Stimulated activated CD4-positive, alpha-beta T cell treated with anti-CD3 and anti-CD28 coated beads, Interleukin-15, amount 100 ng/mL, for 24 hours (primary cell): Measurements from ENCODE around the gene MRPL20.
"Not testable (repeated sequence)": the region's sequence is repeated elsewhere in the genome, so short reads cannot be mapped to it uniquely, and the experiment has no call there.

ENCODE experiments used
- DNase-seq: peaks from one replicate; pipeline ENCODE4 v3.0.0-alpha.2; 2020

The MRPL20 gene

DNA sequence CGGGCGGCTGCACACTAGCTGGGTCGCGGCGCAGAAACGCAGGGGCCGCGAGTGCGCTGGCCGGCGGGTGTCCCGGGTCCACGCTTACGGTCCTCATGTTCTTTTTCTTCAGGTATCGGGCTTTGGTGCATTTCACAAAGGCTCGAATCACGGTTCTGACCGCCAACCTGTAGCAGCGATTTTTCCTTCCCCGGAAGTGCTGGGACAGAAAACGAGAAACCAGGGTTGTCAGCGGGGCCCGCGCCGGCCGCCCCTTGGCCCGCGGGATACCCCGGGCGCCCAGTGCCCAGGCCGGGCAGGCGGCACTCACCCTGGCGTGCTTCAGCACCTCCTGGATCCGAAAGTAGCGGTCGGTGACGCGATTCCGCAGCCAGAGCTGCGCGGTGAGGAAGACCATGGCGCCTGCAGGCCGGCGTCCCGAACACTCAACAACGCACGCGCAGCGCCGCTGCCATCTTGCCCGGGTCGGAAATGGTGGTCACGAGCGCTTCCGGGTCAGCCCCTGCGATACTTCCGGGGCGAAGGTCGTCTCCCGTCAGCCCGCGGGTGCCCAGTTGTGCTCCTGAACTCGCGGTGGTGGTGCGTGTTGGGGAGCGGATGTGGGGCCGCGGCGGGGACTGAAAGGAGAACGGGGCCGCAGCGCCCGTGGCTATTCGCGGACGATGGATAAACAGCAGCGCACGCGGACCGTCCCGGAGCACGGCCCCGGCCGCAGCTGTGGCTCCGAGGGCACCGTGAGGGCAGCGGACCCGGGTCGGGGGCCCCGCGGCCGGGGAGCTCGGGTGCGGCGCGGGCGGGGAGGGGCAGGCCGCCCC, at the start of gene MRPL20:
MRPL20 (minus strand) TSS at position 473 of the 815 bp plus-strand sequence; CDS start at position 397, 76 bp downstream.
- DNase-seq = peak; percentile 97

DNA sequence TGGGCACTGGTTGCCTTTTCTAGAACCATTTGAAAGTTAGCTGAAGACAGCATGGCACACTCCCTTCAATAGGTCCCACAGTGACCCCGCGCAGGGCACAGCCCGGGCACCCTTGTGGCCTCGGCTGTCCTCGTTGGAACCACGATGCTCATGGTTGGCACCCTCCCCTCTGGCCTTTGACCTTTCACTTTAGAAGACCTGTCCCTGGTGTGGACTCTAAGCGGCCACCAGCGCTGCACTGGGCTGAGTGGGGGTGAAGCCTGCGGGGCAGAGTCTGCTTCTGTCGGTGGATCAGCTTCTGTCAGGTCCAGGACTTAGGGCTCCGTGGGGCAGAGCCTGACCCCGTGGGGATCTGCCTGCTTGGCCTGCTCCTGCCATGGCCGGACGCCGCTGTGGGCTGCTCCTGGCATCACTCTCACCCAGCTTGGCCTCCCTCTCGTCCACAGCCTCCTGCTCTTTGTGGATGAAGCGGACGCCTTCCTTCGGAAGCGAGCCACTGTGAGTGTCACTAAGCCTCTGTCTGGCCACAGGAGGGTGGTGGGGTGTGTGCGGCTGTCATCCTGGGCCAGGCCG, 49.7 kb upstream of the MRPL20 start:
- not testable (repeated sequence) for DNase-seq

DNA sequence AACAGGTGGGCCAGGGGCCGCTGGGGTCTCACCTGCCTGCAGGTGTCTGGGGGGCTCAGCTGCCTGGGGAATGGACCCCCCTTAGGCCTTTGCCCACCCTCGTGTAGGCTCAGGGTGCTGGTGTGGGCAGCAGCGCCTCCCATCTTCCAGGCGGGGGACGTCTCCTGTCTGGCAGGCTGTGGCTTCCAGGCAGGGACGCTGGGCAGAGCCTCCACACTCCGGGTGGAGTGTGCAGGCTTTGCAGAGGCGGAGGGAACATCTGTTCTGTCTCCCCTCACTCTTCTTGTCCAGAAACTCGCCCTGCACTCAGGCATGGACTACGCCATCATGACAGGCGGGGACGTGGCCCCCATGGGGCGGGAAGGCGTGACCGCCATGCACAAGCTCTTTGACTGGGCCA, 48.8 kb upstream of the MRPL20 start:
- not testable (repeated sequence) for DNase-seq

DNA sequence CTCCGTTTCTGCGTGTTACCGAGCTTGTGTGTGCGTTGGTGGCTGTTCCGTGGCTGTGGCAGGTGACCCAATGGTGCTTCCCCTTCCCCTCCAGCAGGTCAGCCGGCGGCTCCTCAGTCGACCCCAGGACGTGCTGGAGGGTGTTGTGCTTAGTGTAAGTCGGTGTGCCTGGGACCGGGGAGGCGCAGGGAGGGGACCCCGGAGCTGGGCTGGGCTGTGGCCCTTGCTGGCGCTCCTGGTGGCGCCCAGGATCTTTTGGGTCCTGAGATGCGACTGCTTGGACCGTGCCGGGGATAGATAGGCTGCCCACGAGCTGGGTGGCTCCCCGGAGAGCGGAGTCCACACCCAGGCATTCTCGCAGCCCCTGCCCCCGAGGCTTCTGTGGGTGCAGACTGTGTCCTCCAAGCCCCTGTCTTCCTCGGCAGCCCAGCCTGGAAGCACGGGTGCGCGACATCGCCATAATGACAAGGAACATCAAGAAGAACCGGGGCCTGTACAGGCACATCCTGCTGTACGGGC, 48.3 kb upstream of the MRPL20 start:
- DNase-seq = no peak

DNA sequence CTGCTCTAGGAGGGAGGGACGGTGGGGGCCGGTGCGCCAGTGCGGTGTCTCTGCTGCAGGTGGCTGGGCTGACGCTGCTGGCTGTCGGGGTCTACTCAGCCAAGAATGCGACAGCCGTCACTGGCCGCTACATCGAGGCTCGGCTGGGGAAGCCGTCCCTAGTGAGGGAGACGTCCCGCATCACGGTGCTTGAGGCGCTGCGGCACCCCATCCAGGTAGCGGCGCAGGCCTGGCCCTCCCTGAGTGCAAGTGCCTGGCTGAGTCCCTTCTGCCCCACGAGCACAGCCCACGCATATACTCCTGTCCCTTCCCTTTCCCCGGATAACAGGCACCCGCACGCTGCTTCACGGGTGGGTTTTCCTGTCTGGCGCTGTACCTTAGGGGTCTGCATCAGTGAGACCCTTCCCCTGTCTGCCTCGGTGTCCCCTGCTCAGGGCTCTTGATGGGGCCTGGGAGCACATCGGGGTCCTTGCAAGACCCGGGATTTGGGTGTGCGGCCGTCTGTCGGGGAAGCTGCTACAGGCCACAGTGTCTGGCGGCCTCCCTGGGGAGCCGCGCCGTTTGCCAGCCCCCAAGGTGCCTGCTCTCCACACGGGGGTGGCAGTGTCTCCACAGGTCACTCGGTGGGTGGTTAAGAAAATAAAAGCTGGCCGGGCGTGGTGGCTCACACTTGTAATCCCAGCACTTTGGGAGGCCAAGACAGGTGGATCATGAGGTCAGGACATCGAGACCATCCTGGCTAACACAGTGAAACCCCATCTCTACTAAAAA, 47.4 kb upstream of the MRPL20 start:
- not testable (repeated sequence) for DNase-seq

DNA sequence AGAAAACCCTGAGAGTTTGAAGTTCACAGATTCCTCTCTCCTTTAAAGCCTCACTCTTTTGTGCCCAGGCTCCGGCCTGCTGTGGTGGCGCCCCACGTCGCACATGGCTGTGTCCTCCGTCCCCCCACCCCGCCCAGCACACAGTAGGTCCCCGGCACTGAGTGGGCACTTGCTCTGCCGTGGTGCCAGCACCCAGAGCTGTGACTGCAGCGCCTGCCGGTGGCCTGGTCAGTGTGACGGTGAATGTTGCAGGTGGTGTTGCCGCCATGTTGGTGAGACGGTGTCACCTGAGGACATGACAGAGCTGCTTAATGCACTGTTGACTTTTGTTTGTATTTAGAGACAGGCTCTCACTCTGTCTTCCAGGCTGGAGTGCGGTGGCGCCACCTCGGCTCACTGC, 45.8 kb upstream of the MRPL20 start:
- no peak for DNase-seq

DNA sequence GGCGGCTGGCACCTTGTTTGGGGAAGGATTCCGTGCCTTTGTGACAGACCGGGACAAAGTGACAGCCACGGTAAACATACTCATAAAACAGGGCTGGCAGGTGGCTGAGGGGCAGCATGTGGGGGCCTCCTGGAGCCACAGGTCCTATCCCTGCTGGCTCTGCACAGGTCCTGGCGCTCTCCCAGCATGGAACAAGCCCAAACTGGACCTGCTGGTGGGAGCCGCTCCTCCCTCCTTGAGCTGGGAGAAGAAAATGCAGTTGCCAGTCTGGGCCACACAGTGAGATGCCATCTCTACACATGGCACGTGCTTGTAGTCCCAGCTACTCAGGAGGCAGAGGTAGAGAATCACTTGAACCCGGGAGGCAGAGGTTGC, 45.3 kb upstream of the MRPL20 start:
- DNase-seq = not testable (repeated sequence)

DNA sequence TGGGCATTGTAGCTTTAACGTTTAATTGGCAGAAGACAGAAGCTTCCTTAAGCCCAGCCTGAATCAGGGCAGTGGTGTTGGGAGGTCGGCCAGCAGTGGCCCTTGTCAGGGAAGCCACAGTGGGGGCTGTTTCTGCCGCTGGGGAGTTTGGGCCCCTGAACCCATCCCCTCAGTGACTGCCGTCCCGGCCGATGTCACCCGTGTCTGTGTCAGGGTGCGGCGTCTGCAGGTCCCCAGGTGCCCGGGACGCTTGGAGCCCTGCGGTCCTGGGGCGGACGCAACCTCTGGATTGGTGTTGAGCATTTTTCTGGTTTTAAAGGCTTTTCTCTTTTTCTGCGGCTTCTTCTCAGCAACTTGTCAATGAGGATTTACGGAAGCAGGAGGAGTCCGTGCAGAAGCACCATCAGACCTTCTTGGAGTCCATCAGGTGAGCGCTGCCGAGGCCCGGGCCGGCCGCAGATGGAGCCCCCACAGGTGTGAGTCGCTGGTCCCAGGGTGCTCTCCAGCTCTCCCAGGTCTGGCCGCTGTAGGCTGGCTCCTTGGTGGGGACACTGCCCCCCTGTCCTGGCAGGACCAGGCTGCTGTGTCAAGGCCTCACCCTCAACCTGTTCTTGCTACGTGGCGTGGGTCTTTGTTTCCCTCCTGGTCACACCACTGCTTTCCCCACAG, 44.7 kb upstream of the MRPL20 start:
- DNase-seq = no peak

DNA sequence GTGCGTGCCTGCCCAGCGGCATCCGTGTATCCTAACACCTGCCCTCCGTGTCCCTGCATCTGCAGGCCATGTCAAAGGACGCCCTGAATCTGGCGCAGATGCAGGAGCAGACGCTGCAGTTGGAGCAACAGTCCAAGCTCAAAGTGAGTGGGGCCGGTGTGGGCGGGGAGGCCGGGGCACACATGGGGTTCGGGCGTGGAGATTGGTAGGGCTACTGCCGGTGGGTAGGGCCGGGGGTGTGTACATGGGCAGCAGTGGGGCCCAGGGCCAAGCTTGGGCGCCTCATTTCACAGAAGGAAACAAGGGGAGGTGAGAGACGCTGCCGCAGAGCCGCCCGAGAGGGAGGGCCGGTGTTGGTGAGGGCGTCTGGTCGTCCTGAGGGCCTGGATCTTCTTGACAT, 43.5 kb upstream of the MRPL20 start:
- DNase-seq = not testable (repeated sequence)

DNA sequence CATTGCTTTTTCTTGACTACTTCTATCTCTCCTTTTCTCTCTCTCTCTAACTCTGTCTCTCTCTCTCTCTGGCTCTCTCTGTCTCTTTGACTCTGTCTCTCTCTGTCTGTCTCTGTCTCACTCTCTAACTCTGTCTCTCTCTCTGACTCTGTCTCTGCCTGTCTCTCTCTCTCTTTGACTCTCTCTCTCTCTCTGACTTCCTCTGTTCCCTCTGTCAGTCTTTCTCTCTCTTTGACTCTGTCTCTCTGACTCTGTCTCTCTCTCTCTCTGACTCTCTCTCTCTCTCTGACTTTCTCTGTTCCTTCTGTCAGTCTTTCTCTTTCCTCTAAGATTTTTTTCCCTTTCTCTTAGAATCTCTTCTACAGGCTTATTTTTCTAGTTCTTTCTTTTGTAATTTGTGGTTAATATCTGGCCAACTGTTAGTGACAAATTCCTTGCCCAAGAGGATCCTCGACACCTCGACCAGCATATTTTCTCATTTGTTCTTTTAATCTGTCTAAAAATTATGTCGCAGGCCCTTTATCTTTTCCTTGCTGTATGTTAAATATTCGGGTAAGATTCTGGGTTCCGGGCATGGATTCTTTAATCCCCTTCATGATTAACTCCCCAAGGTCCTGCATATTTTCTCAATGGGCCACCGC, 42.1 kb upstream of the MRPL20 start, which contains the start of gene ATAD3C:
ATAD3C (plus strand) TSS at position 591 of the 641 bp plus-strand sequence. CDS start 995 bp downstream, outside the sequence.
- DNase-seq = no peak

DNA sequence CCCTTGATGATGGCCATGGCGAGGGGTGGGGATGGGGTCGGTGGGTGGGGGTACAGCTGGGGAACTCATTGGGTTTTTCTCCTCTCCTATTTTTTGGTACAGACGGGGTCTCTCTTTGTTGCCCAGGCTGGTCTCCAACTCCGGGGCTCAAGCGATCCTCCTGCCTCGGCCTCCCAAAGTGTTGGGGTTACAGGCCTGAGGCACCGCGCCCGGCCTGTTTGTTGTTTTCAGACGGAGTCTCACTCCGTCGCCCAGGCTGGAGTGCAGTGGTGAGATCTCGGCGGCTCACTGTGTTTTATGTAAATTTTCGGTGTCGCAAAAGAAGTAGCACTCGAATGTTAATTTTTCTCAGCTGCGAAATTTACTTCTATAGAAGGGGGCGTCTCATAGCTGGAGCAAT, 39.5 kb upstream of the MRPL20 start:
- not testable (repeated sequence) for DNase-seq

DNA sequence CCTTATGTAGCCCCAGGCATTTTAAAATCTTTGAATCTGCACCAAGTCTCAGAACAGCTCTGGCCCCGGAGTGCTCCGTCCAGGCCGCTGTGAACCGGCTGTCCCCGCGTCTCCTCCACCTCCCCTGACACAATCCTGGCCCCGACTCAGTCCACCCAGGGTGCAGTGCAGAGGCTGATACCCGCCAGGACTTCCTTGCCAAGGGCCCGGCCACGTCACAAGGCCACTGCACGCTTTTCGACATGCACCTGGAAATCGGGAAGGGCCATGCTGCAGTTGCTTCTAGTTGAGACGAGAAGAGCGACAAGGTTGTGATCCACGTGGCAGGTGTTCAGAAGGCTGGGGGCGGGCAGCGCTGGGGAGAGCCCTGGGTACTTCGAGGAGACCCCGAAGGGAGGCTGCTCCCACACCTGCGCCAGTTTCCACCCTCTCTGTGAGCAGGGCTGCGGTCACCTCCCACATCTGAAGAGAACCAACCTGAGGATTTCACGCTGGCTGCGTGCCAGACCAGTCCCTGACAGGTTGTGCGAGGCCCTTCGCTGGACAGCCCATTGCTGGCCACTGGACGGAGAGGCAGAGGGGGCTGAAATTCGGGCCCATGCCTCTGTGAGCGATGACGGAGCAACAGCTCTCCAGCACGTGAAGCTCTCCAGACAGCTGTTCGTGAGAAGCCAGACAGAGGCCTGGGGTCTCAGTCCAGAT, 35.1 kb upstream of the MRPL20 start:
- no peak for DNase-seq

DNA sequence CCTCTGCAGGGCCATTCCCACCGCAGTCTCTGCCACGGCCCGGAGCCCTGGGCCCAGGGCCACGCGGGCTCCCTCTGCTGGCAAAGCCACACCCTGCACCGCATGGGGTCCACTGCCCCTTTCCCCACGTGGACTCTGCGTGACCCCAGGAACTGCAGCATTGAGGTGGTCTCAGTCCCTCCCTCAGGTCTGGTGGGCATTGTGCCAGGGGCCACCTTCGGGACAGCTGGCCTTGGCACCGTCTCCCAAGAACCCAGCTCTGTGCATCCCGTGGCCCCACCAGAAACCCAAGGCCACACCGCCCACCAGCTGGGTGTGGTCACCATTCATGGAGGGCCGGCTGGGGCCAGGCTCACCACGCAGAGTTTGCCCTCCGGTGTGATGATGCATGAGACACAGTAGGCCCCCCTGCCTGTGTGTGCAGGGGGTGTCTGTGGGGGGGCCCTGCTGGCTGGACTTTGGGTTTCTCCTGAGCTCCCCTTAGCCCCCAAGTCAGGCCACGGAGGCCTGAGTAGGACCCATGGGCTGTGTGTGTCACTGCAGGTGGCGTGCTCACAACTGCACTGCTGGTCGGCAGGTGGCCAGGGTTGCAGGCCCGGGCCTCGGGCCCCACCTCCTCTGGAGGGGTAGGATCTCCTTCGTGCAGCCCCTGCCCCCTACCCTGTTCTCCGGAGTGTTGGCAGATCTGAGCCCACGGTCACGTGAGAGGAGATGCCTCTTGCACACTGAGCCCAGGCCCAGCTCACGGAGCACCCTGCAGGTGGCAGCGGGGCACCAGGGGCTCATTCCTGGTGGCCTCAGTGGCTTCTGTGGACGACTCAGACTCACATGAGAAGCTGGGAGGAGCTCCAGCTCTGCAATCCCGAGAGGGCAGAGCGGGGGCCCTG, 34.2 kb upstream of the MRPL20 start:
- peak; percentile 77 for DNase-seq

DNA sequence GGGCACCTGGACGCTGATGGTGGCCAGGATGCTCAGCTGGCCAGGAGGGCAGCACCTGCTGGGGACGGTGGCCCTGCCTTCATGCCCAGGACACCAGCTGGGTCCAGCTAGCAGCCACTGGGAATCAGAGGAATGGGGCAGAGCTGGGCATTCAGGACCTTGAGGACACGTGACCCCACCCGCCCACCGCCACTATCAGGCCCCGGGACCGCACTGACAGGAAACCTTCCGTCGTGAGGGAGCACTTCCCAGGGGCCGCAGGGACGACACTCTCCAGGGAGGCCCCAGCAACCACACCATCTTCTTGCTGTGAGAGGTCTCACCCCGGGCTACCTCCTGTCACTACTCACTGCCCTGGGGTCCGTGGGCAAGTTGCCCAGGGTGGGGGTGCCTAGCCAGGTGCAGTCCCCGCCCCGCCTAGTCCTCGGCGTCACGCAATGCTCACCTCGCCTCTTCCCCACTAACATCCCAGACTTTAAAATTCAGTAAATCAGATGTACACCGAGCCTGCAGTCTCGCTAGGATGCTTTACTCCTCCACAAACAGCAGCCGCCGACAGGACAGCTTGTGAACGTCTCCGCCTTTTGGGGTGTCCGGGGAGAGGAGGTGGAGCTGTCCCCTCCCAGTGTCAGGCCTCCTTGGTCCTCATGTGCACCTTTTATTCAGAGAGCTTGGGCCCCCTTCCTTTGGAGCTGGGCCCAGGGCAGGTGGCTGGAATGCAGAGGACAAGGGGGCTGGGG, 33.3 kb upstream of the MRPL20 start:
- no peak for DNase-seq

DNA sequence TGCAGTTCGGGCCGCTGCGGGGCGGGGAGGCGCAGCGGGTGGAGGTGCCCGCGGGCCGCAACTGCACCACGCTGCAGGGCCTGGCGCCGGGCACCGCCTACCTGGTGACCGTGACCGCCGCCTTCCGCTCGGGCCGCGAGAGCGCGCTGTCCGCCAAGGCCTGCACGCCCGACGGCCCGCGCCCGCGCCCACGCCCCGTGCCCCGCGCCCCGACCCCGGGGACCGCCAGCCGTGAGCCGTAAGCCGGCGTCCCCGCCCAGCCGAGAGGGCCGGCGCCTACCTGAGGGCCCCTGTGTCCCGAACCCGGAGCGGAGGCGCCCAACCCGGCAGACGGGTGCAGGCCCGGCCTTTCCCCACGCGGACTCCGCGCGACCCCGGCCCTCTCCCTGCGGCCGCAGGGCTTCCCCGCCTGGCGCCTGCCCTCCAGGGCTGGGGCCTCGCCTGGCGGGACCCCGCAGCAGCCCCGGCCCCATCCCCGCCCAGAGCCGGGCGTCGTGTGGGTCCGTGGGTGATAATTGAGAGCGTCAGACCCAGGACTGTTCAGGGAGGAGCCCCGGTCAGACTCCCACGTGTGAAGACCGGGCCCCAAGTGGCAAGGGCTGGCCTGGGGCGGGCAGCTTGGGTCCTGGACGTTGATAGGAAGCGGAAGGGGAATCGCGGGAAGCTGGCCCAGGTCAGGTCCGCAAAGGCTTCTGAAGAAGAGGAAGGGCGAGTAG, 32.6 kb upstream of the MRPL20 start:
- no peak for DNase-seq

DNA sequence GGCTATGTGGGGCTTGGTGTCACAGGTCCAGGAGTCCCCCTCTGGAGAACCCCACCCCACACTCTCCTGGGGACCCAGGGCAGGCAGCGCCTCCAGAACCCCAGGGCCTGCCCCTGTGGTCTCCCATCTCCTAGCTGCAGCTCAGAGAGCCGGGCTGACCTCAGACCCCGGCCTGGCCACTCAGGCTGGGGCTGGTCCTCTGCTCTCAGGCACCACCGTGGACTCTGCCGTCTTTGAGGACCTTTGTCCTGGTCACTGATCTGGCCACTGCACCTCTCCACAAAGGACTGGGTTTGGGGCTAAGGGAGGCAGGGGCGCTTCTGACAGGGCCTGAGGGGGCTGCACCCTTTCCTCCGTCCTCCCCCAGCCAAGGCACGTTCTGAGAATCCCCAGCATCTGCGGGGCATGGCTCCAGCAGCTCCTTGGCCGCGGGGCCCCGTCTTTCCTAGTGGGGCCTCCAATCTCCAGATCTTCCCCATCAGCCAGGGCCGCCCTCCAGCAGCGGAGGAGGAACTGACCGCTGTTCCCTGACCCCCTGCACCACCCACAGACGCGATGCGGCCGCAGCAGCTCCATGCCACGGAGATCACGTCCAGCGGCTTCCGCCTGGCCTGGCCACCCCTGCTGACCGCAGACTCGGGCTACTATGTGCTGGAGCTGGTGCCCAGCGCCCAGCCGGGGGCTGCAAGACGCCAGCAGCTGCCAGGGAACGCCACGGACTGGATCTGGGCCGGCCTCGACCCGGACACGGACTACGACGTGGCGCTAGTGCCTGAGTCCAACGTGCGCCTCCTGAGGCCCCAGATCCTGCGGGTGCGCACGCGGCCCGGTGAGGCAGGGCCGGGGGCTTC, 31.7 kb upstream of the MRPL20 start:
- DNase-seq = no peak

DNA sequence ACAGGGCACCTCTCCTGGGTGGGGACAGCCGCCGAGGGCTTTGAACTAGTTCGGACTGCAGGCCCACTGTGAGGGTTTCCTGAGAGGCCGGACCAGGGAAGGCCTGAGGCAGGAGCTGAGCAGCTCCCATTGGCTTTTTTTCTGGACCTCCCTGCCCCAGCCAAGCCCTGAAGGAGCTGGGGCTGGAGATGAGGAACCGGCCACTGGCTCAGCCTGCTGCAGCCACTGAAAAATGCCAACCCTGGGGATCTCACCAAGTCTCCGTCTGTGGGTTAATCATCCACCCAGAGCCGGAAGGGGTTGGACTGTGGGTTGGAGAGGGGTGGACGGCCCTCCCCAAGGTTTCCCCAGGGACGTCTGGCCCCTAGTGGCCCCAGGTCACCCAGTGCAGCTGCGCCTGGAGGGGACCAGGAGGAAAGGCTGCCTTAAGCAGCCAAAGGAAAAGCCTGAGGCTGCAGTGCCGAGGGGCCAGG, 30.8 kb upstream of the MRPL20 start:
- no peak for DNase-seq
